Measurements from ENCODE around the gene MAST4. TPM values are rescaled to one million over a fixed set of nuclear protein-coding genes. Genes with fewer than 3 reads are reported as not detected.

MAST4 gene
- total and polyA plus RNA-seq, 2 of the 8 experiments (the other 6 are each of a cell fraction or from before 2014, with no cell fraction given) = 1.5 to 2.6 TPM

DNA sequence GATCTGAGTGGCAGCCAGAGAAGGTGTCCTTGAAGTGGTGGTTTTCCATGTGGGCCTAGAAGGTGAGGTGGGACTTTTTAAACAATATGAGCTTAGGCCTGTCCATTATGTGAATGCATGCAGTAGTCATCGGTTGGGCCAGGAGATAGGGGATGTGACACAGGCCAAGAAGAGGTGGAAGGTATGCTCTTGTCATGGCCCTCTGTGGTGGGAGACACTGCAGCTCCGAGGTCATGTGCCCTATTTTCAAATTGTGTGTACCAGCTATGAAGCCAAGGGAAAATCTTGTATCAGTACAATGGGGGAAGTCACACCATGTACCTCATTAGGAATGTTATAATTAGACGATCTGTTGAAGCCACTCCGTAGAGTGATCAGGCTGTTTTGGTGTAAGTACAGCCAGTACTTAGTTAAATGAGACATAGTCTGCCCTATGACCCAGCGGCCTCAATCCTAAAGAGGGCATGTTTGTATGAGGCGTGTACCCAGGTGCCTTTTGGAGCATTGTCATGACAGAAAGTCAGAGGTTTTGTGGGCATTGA lies 280.1 kb downstream of the MAST4 start (continued):
- TF ChIP-seq CBX8 (IDR thresholded peaks at IDR 0.05; ENCODE audit: borderline replicate concordance, low read depth, low read length) = no peak
- no peak for TF ChIP-seq FOSL1 (IDR thresholded peaks at IDR 0.05; ENCODE audit: insufficient read depth, low read depth, low read length)
- no peak for TF ChIP-seq EZH2 (IDR thresholded peaks at IDR 0.05; ENCODE audit: low read depth, low read length, severe bottlenecking)
- TF ChIP-seq BRCA1 (IDR thresholded peaks at IDR 0.05; ENCODE audit: low read depth, low read length) = no peak

Data from H1 (cell line).